Superior temporal gyrus (tissue), 1 donor: ENCODE measurements around the gene NAGPA.

Experiments used
- DNase-seq: peaks from one replicate; pipeline ENCODE4 v3.0.0-alpha.2; 2016; ENCODE audit errors: extremely low spot score

The NAGPA gene

GRCh38 chr16:5003211-5003610 lies 30.5 kb downstream of the NAGPA start:
- no peak for DNase-seq

GRCh38 chr16:5002699-5003143 lies 31.0 kb downstream of the NAGPA start:
- DNase-seq: no peak

GRCh38 chr16:5001986-5002385 lies 31.7 kb downstream of the NAGPA start:
- no peak for DNase-seq

- no peak for DNase-seq
Measured at GRCh38 chr16:5001571-5001970, 32.2 kb downstream of the NAGPA start.

GRCh38 chr16:5000573-5001001 lies 33.1 kb downstream of the NAGPA start:
- DNase-seq: no peak

GRCh38 chr16:4994719-4995434 lies 38.9 kb downstream of the NAGPA start:
- DNase-seq: peak; percentile 85

- no peak for DNase-seq
Measured at GRCh38 chr16:4991754-4992153, 42.0 kb downstream of the NAGPA start.

GRCh38 chr16:4990415-4990814 lies 43.3 kb downstream of the NAGPA start:
- DNase-seq: no peak

- no peak for DNase-seq
Measured at GRCh38 chr16:4989391-4990006, 44.2 kb downstream of the NAGPA start.

- DNase-seq: no peak
Measured at GRCh38 chr16:4988647-4989046, 45.1 kb downstream of the NAGPA start.

- DNase-seq: no peak
Measured at GRCh38 chr16:4987580-4988374, 46.0 kb downstream of the NAGPA start.

GRCh38 chr16:4987250-4987579 lies 46.5 kb downstream of the NAGPA start:
- DNase-seq: no peak

GRCh38 chr16:4984174-4984990 lies 49.4 kb downstream of the NAGPA start:
- peak; percentile 6 for DNase-seq

- DNase-seq: no peak
Measured at GRCh38 chr16:4982056-4982867, 51.5 kb downstream of the NAGPA start.

- DNase-seq: peak; percentile 58
Measured at GRCh38 chr16:4981473-4981872, 52.3 kb downstream of the NAGPA start.

GRCh38 chr16:4980691-4981090 lies 53.0 kb downstream of the NAGPA start:
- no peak for DNase-seq

- no peak for DNase-seq
Measured at GRCh38 chr16:4979736-4980660, 53.7 kb downstream of the NAGPA start.

- no peak for DNase-seq
Measured at GRCh38 chr16:4979164-4979563, 54.6 kb downstream of the NAGPA start.

- no peak for DNase-seq
Measured at GRCh38 chr16:4976611-4977145, 57.1 kb downstream of the NAGPA start.

GRCh38 chr16:4976079-4976478 lies 57.7 kb downstream of the NAGPA start:
- DNase-seq: no peak
